ENCODE data around the gene SLC35E3.

GRCh38 chr12:68767191-68767590 is 21.2 kb downstream of the SLC35E3 start:
- no peak for TF ChIP-seq CTCF (IDR thresholded peaks at IDR 0.05)
- TF ChIP-seq RAD21 (conservative IDR thresholded peaks at IDR 0.05 in 1 of 2, IDR thresholded peaks at IDR 0.05 in 1 of 2), result no peak
- TF ChIP-seq POLR2A (IDR thresholded peaks at IDR 0.05; ENCODE audit: low read length), result no peak
- no peak for TF ChIP-seq MYC (IDR thresholded peaks at IDR 0.05; ENCODE audit: borderline replicate concordance, low read length)
- no peak for TF ChIP-seq USF2 (IDR thresholded peaks at IDR 0.05)
- no peak for TF ChIP-seq CEBPB (IDR thresholded peaks at IDR 0.05)
- TF ChIP-seq, protein P1, sequence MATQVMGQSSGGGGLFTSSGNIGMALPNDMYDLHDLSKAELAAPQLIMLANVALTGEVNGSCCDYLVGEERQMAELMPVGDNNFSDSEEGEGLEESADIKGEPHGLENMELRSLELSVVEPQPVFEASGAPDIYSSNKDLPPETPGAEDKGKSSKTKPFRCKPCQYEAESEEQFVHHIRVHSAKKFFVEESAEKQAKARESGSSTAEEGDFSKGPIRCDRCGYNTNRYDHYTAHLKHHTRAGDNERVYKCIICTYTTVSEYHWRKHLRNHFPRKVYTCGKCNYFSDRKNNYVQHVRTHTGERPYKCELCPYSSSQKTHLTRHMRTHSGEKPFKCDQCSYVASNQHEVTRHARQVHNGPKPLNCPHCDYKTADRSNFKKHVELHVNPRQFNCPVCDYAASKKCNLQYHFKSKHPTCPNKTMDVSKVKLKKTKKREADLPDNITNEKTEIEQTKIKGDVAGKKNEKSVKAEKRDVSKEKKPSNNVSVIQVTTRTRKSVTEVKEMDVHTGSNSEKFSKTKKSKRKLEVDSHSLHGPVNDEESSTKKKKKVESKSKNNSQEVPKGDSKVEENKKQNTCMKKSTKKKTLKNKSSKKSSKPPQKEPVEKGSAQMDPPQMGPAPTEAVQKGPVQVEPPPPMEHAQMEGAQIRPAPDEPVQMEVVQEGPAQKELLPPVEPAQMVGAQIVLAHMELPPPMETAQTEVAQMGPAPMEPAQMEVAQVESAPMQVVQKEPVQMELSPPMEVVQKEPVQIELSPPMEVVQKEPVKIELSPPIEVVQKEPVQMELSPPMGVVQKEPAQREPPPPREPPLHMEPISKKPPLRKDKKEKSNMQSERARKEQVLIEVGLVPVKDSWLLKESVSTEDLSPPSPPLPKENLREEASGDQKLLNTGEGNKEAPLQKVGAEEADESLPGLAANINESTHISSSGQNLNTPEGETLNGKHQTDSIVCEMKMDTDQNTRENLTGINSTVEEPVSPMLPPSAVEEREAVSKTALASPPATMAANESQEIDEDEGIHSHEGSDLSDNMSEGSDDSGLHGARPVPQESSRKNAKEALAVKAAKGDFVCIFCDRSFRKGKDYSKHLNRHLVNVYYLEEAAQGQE (IDR thresholded peaks at IDR 0.05), result no peak
- TF ChIP-seq, protein P2, sequence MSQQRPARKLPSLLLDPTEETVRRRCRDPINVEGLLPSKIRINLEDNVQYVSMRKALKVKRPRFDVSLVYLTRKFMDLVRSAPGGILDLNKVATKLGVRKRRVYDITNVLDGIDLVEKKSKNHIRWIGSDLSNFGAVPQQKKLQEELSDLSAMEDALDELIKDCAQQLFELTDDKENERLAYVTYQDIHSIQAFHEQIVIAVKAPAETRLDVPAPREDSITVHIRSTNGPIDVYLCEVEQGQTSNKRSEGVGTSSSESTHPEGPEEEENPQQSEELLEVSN (IDR thresholded peaks at IDR 0.05; ENCODE audit: borderline replicate concordance, low read depth), result no peak
- TF ChIP-seq HOXA7 (CRISPR knock-in tag; IDR thresholded peaks at IDR 0.05), result no peak
- no peak for TF ChIP-seq EP300 (IDR thresholded peaks at IDR 0.05)
- no peak for TF ChIP-seq ZSCAN20 (CRISPR knock-in tag; IDR thresholded peaks at IDR 0.05)

Data from A549 (cell line).